HepG2 (cell line): ENCODE results near the gene GUCY2D. TPM values are rescaled to one million over a fixed set of nuclear protein-coding genes. Genes with fewer than 3 reads are reported as not detected.

ENCODE experiments used
- ATAC-seq: fragments of 200-7000 bp; cut with Tn5 transposase; 3 replicates; pipeline ENCODE4 v1.9.1; 2020; ENCODE audit warnings: mild to moderate bottlenecking, moderate library complexity
- BruUV-seq: library from RNA; stranded (reverse); fragments of 400-500 nt; replicated peaks from 2 replicates; lab custom pipeline; 2021; lab: Mats Ljungman, UMichigan
- CTCF ChIA-PET: fragments of 300-600 bp; formaldehyde crosslinking; extraction: SDS; loops from one replicate; lab custom pipeline; 2021; ENCODE audit warnings: low total read pairs, inconsistent platforms, low intra/inter-chr PET ratio; lab: Yijun Ruan, JAX
- POLR2A ChIA-PET: fragments of 350-600 bp; sonication (Branson Sonifier 250); formaldehyde crosslinking; loops from one replicate; lab custom pipeline; 2020; ENCODE audit warnings: antibody characterized with exemption, inconsistent platforms; lab: Yijun Ruan, JAX
- DNase-seq: peaks from one replicate; pipeline ENCODE4 v3.0.0-alpha.2; 2015; ENCODE audit warnings: low spot score
- FAIRE-seq: peaks from 3 replicates; lab custom pipeline; 2011; peaks lifted over from hg19 to GRCh38; lab: Jason Lieb, UNC
- H2AFZ ChIP-seq: one replicate; pipeline ENCODE4 v1.6.1; 2011; ENCODE audit warnings: low read length, inconsistent platforms
- H3K27ac ChIP-seq: fragments of 300-600 bp; 3 replicates; pipeline ENCODE4 v1.8.0; 2011; ENCODE audit warnings: mixed run types, mild to moderate bottlenecking, mixed read lengths, low read length, inconsistent platforms; ENCODE audit not compliant: insufficient read depth; ENCODE audit errors: extremely low read length
- H3K27me3 ChIP-seq, 2 experiments: fragments of 200-600 bp in 1 of 2; 2 replicates in 1 of 2; 3 replicates in 1 of 2; pipeline versions ENCODE4 v1.6.0 to v1.8.0; 2011; ENCODE audit warnings: low read length in 2 of 2, mild to moderate bottlenecking in 2 of 2, moderate library complexity in 2 of 2, inconsistent platforms in 1 of 2; ENCODE audit not compliant: insufficient read depth in 2 of 2, control insufficient read depth in 1 of 2
- H3K36me3 ChIP-seq, 2 experiments: fragments of 200-600 bp in 1 of 2; replicated peaks in 1 of 2; 2 replicates in 1 of 2; 3 replicates in 1 of 2; pipeline versions ENCODE4 v1.5.1 to v1.8.0; 2011; ENCODE audit warnings: low read length in 2 of 2, inconsistent platforms in 1 of 2; ENCODE audit not compliant: insufficient read depth in 2 of 2, control insufficient read depth in 1 of 2
- H3K4me1 ChIP-seq: 2 replicates; pipeline ENCODE4 v1.5.1; 2012; ENCODE audit warnings: low read length, inconsistent platforms; ENCODE audit not compliant: insufficient read depth
- H3K4me2 ChIP-seq: 2 replicates; pipeline ENCODE4 v1.6.0; 2011; ENCODE audit warnings: low read depth, low read length, inconsistent platforms
- H3K4me3 ChIP-seq, 3 experiments: fragments of 200-600 bp in 1 of 3; sonication (generic), shearing (Covaris generic) in 1 of 3; replicated peaks in 1 of 3; 2 replicates each; pipeline ENCODE4 v1.5.1; 2011 to 2016; ENCODE audit warnings: low read length in 3 of 3, inconsistent platforms in 2 of 3, low read depth in 2 of 3, mild to moderate bottlenecking in 2 of 3, control low read depth in 1 of 3, mixed read lengths in 1 of 3; ENCODE audit not compliant: insufficient read depth in 1 of 3
- H3K79me2 ChIP-seq: one replicate; pipeline ENCODE4 v1.6.1; 2011; ENCODE audit warnings: low read length, inconsistent platforms; ENCODE audit not compliant: insufficient read depth
- H3K9ac ChIP-seq: 2 replicates; pipeline ENCODE4 v1.6.0; 2011; ENCODE audit warnings: mild to moderate bottlenecking, low read depth, low read length, inconsistent platforms; ENCODE audit not compliant: insufficient read depth
- H3K9me3 ChIP-seq: 2 replicates; pipeline ENCODE4 v1.5.1; 2012; ENCODE audit warnings: mild to moderate bottlenecking, low read length
- H4K20me1 ChIP-seq: 2 replicates; pipeline ENCODE4 v1.6.0; 2011; ENCODE audit warnings: inconsistent platforms, mild to moderate bottlenecking, low read length, moderate library complexity; ENCODE audit not compliant: insufficient read depth
- HNRNPLL ChIP-seq: fragments of 200-400 bp; formaldehyde crosslinking; IDR thresholded peaks from 2 replicates; pipeline ENCODE4 v1.6.1; 2017; ENCODE audit warnings: mild to moderate bottlenecking, low read depth, low read length; ENCODE audit not compliant: poor library complexity, severe bottlenecking
- MEIS1 ChIP-seq: sonication (generic); formaldehyde crosslinking; IDR thresholded peaks from 2 replicates; pipeline ENCODE4 v1.9.0; 2021; ENCODE audit warnings: mild to moderate bottlenecking, missing genetic modification reagents, moderate library complexity, borderline replicate concordance
- ZBTB20 ChIP-seq: sonication (generic); formaldehyde crosslinking; IDR thresholded peaks from 2 replicates; pipeline ENCODE4 v1.8.1; 2023; ENCODE audit warnings: missing genetic modification reagents, low read depth, mild to moderate bottlenecking, borderline replicate concordance
- ZBTB38 ChIP-seq: sonication (generic); formaldehyde crosslinking; IDR thresholded peaks from 2 replicates; pipeline ENCODE4 v1.5.1; 2020; ENCODE audit warnings: mild to moderate bottlenecking, missing genetic modification reagents
- ZBTB42 ChIP-seq: sonication (generic); formaldehyde crosslinking; IDR thresholded peaks from 2 replicates; pipeline ENCODE4 v1.5.0; 2020; ENCODE audit warnings: mild to moderate bottlenecking, missing genetic modification reagents
- ZFP41 ChIP-seq: sonication (generic); formaldehyde crosslinking; IDR thresholded peaks from 2 replicates; pipeline ENCODE4 v1.4.0; 2020; ENCODE audit warnings: mild to moderate bottlenecking, missing genetic modification reagents, borderline replicate concordance
- ZNF841 ChIP-seq: sonication (generic); formaldehyde crosslinking; IDR thresholded peaks from 2 replicates; pipeline ENCODE4 v1.8.1; 2023; ENCODE audit warnings: missing genetic modification reagents, borderline replicate concordance
- WGBS: methylation state at CpG from one replicate; pipeline ENCODE4 v1.1.6; 2017; ENCODE audit warnings: low lambda C conversion rate; 5-methylcytosine and 5-hydroxymethylcytosine counted together
- in situ Hi-C: cut with HindIII; loops from 2 replicates; pipeline ENCODE4 v1.10.0; 2017; ENCODE audit warnings: low pct_unique_long_range_greater_than_20kb; ENCODE audit not compliant: extremely low pct_ligation_motif_present
- intact Hi-C: fragments of 100-400 bp; cut with micrococcal nuclease; formaldehyde crosslinking; loops from one replicate; pipeline ENCODE4 v1.10.0; 2022; ENCODE audit not compliant: unreplicated experiment
- polyA plus RNA-seq, 8 experiments: library from polyadenylated mRNA; depleted of rRNA in 3 of 8; stranded (reverse) in 7 of 8; unstranded in 1 of 8; fragments of >200 nt; fragmentation: Illumina TruSeq in 4 of 8; extraction: Trizol in 4 of 8; gene quantifications; 2 replicates each; pipeline versions ENCODE4 v1.2.1 to v1.2.3, GENCODE V29; 2011 to 2016; ENCODE audit warnings: low read depth in 4 of 8, missing spikeins in 1 of 8, mixed read lengths in 1 of 8; ENCODE audit not compliant: insufficient read depth in 1 of 8
- total RNA-seq, 5 experiments: library from RNA; depleted of rRNA; stranded (reverse); fragments of >200 nt; fragmentation: Illumina TruSeq; extraction: Trizol; gene quantifications; 2 replicates each; pipeline ENCODE4 v1.2.3, GENCODE V29; 2016; ENCODE audit warnings: low read depth in 1 of 5
- TF ChIP-seq, protein P1 (sequence below): sonication (generic); formaldehyde crosslinking; IDR thresholded peaks from 2 replicates; pipeline ENCODE4 v1.4.0; 2020; ENCODE audit warnings: missing genetic modification reagents, mild to moderate bottlenecking, borderline replicate concordance
- TF ChIP-seq, protein P2 (sequence below): sonication (generic); formaldehyde crosslinking; IDR thresholded peaks from 2 replicates; pipeline ENCODE4 v1.9.0; 2021; ENCODE audit warnings: missing genetic modification reagents, mild to moderate bottlenecking, borderline replicate concordance
- TF ChIP-seq, protein P3 (sequence below): sonication (generic); formaldehyde crosslinking; conservative IDR thresholded peaks from 2 replicates; pipeline ENCODE4 v1.8.0; 2022; ENCODE audit warnings: mild to moderate bottlenecking, moderate library complexity, missing genetic modification reagents

The GUCY2D gene
- total and polyA plus RNA-seq, 2 of the 13 experiments (the other 11 are each of a cell fraction or from before 2014, with no cell fraction given): not detected

DNA sequence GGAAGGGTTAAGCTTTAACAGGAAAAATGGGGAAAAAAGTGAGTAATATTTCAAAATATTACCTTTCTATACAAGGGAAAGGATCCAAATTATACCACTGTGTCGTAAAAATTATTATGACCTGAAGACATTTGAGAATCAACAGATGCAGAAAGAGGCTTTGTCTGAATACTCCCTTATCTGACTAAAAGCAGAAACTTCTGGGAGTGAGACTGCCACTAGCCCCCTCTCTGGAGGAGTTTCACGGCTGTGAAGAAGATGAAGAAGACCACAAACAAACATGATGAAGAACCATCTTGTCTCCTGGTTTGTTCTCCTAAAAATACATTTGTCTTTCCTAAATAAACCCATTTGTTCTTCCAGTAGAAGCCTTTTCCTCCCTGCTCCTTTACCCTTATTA lies 41.0 kb upstream of the GUCY2D start:
- POLR2A ChIA-PET: no interaction called here
- H3K79me2 ChIP-seq: no peaks in the 10 kb centered on the region
- ATAC-seq (no peak), FAIRE-seq (no peak), DNase-seq (no peak)
- H3K27ac ChIP-seq: no peak overlapping the region
- no TSS peak for BruUV-seq
- H3K4me3 ChIP-seq: no peak overlapping the region
- H3K4me1 ChIP-seq: no peaks in the 10 kb centered on the region
- H2AFZ ChIP-seq: no peak overlapping the region
- TF ChIP-seq MEIS1 (CRISPR knock-in tag) (no peak), ZFP41 (CRISPR knock-in tag) (no peak), ZNF841 (CRISPR knock-in tag) (no peak), ZBTB42 (no peak), ZBTB20 (CRISPR knock-in tag) (no peak), ZBTB38 (no peak), HNRNPLL (no peak)
- TF ChIP-seq, protein P1, sequence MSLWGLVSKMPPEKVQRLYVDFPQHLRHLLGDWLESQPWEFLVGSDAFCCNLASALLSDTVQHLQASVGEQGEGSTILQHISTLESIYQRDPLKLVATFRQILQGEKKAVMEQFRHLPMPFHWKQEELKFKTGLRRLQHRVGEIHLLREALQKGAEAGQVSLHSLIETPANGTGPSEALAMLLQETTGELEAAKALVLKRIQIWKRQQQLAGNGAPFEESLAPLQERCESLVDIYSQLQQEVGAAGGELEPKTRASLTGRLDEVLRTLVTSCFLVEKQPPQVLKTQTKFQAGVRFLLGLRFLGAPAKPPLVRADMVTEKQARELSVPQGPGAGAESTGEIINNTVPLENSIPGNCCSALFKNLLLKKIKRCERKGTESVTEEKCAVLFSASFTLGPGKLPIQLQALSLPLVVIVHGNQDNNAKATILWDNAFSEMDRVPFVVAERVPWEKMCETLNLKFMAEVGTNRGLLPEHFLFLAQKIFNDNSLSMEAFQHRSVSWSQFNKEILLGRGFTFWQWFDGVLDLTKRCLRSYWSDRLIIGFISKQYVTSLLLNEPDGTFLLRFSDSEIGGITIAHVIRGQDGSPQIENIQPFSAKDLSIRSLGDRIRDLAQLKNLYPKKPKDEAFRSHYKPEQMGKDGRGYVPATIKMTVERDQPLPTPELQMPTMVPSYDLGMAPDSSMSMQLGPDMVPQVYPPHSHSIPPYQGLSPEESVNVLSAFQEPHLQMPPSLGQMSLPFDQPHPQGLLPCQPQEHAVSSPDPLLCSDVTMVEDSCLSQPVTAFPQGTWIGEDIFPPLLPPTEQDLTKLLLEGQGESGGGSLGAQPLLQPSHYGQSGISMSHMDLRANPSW (CRISPR knock-in tag): no peak
- TF ChIP-seq, protein P2, sequence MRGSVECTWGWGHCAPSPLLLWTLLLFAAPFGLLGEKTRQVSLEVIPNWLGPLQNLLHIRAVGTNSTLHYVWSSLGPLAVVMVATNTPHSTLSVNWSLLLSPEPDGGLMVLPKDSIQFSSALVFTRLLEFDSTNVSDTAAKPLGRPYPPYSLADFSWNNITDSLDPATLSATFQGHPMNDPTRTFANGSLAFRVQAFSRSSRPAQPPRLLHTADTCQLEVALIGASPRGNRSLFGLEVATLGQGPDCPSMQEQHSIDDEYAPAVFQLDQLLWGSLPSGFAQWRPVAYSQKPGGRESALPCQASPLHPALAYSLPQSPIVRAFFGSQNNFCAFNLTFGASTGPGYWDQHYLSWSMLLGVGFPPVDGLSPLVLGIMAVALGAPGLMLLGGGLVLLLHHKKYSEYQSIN (CRISPR knock-in tag): no peak
- TF ChIP-seq, protein P3, sequence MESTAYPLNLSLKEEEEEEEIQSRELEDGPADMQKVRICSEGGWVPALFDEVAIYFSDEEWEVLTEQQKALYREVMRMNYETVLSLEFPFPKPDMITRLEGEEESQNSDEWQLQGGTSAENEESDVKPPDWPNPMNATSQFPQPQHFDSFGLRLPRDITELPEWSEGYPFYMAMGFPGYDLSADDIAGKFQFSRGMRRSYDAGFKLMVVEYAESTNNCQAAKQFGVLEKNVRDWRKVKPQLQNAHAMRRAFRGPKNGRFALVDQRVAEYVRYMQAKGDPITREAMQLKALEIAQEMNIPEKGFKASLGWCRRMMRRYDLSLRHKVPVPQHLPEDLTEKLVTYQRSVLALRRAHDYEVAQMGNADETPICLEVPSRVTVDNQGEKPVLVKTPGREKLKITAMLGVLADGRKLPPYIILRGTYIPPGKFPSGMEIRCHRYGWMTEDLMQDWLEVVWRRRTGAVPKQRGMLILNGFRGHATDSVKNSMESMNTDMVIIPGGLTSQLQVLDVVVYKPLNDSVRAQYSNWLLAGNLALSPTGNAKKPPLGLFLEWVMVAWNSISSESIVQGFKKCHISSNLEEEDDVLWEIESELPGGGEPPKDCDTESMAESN (CRISPR knock-in tag): no peak
- H4K20me1 ChIP-seq: no peaks in the 10 kb centered on the region
- no peak overlapping the region for H3K9ac ChIP-seq
- H3K27me3 ChIP-seq: 0 out of 5 replicates have a peak, but pooled peaks cover 0 to 7% of the 10 kb centered on the region in 2 experiments
- H3K36me3 ChIP-seq: no peaks in the 10 kb centered on the region
- WGBS: 0% methylated on average over 2 of the region's 2 CpGs
- intact Hi-C loops: no loop called here
- no peaks in the 10 kb centered on the region for H3K9me3 ChIP-seq
- no peak overlapping the region for H3K4me2 ChIP-seq
- in situ Hi-C loops: no loop called here
- CTCF ChIA-PET: no interaction called here
